HFFc6 (cell line): Measurements from ENCODE around the gene MRPS18A. TPM values are rescaled to one million over a fixed set of nuclear protein-coding genes. Genes with fewer than 3 reads are reported as not detected.
"Not testable (repeated sequence)": the region's sequence is repeated elsewhere in the genome, so short reads cannot be mapped to it uniquely, and the experiment has no call there.

Experiments used
- DNase-seq: peaks from one replicate; pipeline ENCODE4 v3.0.0-alpha.2; 2018
- H3K27ac Mint-ChIP-seq: 2 replicates; pipeline ENCODE4 v1.8.0; 2020; ENCODE audit warnings: mild to moderate bottlenecking, mixed read lengths
- H3K27me3 Mint-ChIP-seq: 2 replicates; pipeline ENCODE4 v1.8.0; 2021; ENCODE audit warnings: mild to moderate bottlenecking, moderate library complexity, mixed read lengths; ENCODE audit not compliant: insufficient read depth
- H3K36me3 Mint-ChIP-seq: 2 replicates; pipeline ENCODE4 v1.8.0; 2021; ENCODE audit warnings: low read depth, mixed read lengths
- H3K4me1 Mint-ChIP-seq: 2 replicates; pipeline ENCODE4 v1.8.0; 2020; ENCODE audit warnings: low read depth, mixed read lengths
- H3K4me3 Mint-ChIP-seq: 2 replicates; pipeline ENCODE4 v1.8.0; 2020; ENCODE audit warnings: mild to moderate bottlenecking, moderate library complexity, mixed read lengths
- H3K9me3 Mint-ChIP-seq: 2 replicates; pipeline ENCODE4 v1.8.0; 2020; ENCODE audit warnings: mild to moderate bottlenecking, mixed read lengths
- total RNA-seq, 6 experiments: library from RNA; stranded (reverse); fragmentation: NEBNext Ultra II Directional; extraction: Animal tissue kit (Norgen Biotek cat#: 25700); gene quantifications; 2 replicates in 1 of 6; 3 replicates in 5 of 6; pipeline ENCODE4 v1.2.3, GENCODE V29; 2021
- TF ChIP-seq, protein P1 (sequence below): fragments of 200-600 bp; sonication (generic); IDR thresholded peaks from 2 replicates; pipeline ENCODE4 v1.5.0; 2021; ENCODE audit warnings: antibody characterized with exemption, mild to moderate bottlenecking

MRPS18A gene
- total RNA-seq, 6 experiments from 2014 or later: 34.3 to 42.8 (median 38.3) TPM

DNA sequence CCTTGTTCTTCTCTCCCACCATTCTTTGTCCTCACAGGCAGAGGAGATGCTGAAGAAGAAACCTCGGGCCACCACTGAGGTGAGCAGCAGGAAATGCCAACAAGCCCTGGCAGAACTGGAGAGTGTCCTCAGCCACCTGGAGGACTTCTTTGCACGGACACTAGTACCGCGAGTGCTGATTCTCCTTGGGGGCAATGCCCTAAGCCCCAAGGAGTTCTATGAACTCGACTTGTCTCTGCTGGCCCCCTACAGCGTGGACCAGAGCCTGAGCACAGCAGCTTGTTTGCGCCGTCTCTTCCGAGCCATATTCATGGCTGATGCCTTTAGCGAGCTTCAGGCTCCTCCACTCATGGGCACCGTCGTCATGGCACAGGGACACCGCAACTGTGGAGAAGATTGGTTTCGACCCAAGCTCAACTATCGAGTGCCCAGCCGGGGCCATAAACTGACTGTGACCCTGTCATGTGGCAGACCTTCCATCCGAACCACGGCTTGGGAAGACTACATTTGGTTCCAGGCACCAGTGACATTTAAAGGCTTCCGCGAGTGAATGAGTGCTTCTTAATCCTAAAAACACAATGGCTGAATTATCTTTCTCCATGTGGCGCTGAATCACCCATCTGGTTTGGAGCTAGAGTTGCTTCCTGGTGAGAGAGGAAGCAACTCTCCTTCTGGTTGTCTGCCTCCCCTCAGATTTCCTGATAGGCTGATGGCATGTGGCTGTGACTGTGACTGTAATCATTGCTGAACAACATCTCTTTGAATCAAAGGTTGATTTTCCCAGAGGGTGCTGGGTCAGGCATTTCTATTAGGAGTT, 47.4 kb downstream of the MRPS18A start:
- H3K27ac Mint-ChIP-seq: no peak overlapping the region
- H3K27me3 Mint-ChIP-seq: no peaks in the 10 kb centered on the region; the same call in 1 of the 2 replicates
- peaks cover 22% of the 10 kb centered on the region for H3K4me1 Mint-ChIP-seq
- TF ChIP-seq, protein P1, sequence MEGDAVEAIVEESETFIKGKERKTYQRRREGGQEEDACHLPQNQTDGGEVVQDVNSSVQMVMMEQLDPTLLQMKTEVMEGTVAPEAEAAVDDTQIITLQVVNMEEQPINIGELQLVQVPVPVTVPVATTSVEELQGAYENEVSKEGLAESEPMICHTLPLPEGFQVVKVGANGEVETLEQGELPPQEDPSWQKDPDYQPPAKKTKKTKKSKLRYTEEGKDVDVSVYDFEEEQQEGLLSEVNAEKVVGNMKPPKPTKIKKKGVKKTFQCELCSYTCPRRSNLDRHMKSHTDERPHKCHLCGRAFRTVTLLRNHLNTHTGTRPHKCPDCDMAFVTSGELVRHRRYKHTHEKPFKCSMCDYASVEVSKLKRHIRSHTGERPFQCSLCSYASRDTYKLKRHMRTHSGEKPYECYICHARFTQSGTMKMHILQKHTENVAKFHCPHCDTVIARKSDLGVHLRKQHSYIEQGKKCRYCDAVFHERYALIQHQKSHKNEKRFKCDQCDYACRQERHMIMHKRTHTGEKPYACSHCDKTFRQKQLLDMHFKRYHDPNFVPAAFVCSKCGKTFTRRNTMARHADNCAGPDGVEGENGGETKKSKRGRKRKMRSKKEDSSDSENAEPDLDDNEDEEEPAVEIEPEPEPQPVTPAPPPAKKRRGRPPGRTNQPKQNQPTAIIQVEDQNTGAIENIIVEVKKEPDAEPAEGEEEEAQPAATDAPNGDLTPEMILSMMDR: no peak
- no peak for DNase-seq
- no peak overlapping the region for H3K4me3 Mint-ChIP-seq
- H3K9me3 Mint-ChIP-seq: no peaks in the 10 kb centered on the region
- H3K36me3 Mint-ChIP-seq: peaks cover 36% of the 10 kb centered on the region

DNA sequence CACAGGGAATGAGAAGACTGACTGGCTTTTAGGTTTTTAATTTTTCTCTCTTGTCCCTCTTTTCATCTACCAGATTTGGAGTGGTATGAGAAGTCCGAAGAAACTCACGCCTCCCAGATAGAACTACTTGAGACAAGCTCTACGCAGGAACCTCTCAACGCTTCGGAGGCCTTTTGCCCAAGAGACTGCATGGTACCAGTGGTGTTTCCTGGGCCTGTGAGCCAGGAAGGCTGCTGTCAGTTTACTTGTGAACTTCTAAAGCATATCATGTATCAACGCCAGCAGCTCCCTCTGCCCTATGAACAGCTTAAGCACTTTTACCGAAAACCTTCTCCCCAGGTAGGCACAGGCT, 51.3 kb downstream of the MRPS18A start:
- Mint-ChIP-seq H3K4me1 (peaks cover 24% of the 10 kb centered on the region), H3K27me3 (no peaks in the 10 kb centered on the region; the same call in 1 of the 2 replicates), H3K4me3 (peak overlapping the region; percentile 100), H3K36me3 (peaks cover 33% of the 10 kb centered on the region), H3K27ac (peak overlapping the region; percentile 93), H3K9me3 (no peaks in the 10 kb centered on the region)
- TF ChIP-seq, protein P1: no peak
- DNase-seq: no peak

DNA sequence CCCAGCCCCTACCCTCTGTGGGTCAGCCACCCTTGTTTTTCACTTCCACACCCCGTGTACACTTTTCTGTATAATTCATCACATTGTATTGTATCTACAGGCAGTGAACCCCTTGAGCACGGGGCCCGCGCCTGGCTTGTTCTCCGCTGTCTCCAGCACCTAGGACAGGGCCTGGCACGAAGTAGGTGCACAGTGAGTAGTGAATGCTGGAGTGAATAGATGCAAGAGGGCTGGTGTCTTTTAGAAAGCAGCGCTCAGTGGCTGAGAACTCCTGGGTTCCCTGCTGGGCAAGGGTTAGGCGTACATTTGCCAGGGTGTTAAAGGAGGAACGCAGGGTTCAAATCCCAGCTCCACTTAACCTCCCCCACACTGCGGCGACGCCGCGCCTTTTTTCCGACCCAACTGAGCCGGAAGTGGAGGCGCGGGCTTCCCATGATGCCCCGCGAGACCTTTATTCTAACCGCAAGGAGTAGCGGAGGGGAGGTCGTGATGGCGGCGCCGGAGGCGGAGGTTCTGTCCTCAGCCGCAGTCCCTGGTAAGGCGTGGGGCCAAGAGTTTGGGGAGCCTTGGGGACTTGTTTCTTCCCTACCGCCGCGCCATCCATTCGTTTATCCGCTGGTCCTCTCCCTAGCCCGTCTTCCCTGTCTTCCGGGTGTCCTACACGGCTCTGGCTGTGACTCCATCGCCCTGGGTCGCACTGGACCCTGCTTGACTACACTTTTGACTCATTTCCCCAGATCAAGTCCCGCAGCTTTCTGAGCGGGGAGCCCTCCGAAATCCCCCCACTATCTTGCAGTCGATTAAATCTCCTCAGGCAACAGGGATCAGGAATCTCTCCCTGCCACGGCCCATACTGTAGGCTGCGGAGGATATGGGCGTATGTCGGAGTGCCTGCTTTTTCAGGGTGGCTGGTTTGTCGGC, 51.9 kb downstream of the MRPS18A start, which contains the start of gene MAD2L1BP:
Gene MAD2L1BP (plus strand): TSS at position 454 of the 921 bp plus-strand sequence. CDS start 36 bp downstream, at position 490.
- TF ChIP-seq, protein P1: no peak
- peaks cover 30% of the 10 kb centered on the region for H3K4me1 Mint-ChIP-seq
- H3K27me3 Mint-ChIP-seq: no peaks in the 10 kb centered on the region; the same call in 1 of the 2 replicates
- peak within 1 kb of the TSS; percentile 100 for H3K4me3 Mint-ChIP-seq
- H3K9me3 Mint-ChIP-seq: no peaks in the 10 kb centered on the region
- peak within 1 kb of the TSS; percentile 93 for H3K27ac Mint-ChIP-seq
- DNase-seq: peak; percentile 46
- H3K36me3 Mint-ChIP-seq: peaks cover 32% of the 10 kb centered on the region

DNA sequence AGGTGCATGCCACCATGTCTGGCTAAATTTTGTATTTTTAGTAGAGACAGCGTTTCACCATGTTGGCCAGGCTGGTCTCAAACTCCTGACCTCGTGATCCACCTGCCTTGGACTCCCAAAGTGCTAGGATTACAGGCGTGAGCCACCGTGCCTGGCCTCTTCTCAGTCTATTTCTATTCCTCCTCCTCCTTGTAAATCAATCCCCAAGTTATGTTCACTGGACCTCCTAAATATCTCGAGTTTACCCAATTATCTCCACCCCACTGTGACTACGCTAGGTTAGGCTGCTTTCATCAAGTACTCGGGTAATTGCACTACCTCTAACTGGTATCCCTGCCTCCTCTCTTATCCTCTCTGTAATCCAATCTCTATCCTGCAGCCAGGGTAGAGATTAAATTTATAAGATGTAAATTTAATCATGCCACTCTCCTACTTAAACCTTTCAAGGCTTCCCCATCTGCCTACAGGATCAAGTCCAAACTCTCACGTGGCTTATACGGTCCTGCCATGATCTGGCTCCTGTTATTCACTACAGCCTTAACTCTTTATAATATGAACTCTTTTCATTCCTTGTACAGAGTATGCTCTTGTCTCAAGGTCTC, 52.8 kb downstream of the MRPS18A start:
- H3K4me1 Mint-ChIP-seq: peaks cover 37% of the 10 kb centered on the region
- peak overlapping the region; percentile 100; the same call in 1 of the 2 replicates for H3K4me3 Mint-ChIP-seq
- peak overlapping the region; percentile 93; the same call in 1 of the 2 replicates for H3K27ac Mint-ChIP-seq
- TF ChIP-seq, protein P1: no peak
- no peaks in the 10 kb centered on the region for H3K9me3 Mint-ChIP-seq
- H3K36me3 Mint-ChIP-seq: peaks cover 24% of the 10 kb centered on the region
- H3K27me3 Mint-ChIP-seq: peaks cover 5% of the 10 kb centered on the region; the same call in 1 of the 2 replicates
- DNase-seq: no peak

DNA sequence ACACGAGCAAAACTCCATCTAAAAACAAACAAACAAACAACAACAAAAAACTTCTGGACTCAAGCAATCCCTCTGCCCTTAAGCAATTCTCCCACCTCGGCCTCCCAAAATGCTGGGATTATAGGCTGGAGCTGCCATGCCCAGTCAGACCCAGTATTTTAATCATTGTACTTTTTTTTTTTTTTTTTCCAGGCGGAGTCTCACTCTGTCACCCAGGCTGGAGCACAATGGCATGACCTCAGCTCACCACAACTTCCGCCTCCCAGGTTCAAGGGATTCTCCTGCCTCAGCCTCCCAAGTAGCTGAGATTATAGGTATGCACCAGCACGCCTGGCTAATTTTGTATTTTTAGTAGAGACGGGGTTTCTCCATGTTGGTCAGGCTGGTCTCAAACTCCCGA, 54.6 kb downstream of the MRPS18A start:
- H3K4me3 Mint-ChIP-seq, H3K27ac Mint-ChIP-seq, H3K27me3 Mint-ChIP-seq, H3K9me3 Mint-ChIP-seq, DNase-seq: not testable (repeated sequence)
- peaks cover 33% of the 10 kb centered on the region for H3K4me1 Mint-ChIP-seq
- peaks cover 12% of the 10 kb centered on the region; the same call in 1 of the 2 replicates for H3K36me3 Mint-ChIP-seq
